DMS79 (cell line): Measurements from ENCODE around the gene ANGPTL2.

ENCODE experiments used
- DNase-seq: peaks from one replicate; lab custom pipeline; 2025; lab: John Stamatoyannopoulos, UW

Gene ANGPTL2

DNA sequence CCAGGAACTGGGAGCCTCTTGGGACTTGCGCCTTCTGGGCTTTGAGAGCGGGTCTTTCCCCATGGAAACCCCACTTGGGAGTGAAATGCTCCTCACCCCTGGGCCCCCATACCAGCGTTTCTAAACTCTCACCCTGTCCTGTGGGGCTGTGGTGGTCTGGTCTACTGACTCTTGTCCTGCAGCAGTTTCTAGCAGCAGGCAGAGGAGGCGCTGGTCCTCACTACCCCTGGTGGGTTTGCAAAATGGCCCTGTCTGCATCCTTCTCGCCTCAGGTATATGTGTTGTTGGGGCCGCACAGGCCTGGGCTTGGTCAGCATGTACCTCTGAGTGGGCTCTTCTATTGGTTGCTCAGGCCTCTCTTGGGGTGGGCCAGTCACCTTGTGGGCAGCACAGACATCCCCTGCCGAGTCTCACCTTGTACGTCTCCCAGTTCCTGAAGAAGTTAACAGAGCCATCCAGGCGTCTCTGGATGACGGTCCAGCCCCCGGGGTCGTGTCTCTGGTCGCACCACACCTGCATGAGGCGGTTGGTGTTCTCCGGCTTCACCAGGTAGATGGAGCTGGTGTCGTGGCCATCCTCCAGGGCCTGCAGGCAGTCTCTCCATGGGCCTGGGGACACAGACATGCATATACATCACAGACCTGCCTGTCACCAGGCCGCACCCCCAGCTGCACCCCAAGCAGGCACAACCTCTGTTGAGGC lies 29.0 kb downstream of the ANGPTL2 start:
- DNase-seq: no peak

- DNase-seq: no peak
Observed at GRCh38 chr9:127092041-127092608, 30.3 kb downstream of the ANGPTL2 start.

DNA sequence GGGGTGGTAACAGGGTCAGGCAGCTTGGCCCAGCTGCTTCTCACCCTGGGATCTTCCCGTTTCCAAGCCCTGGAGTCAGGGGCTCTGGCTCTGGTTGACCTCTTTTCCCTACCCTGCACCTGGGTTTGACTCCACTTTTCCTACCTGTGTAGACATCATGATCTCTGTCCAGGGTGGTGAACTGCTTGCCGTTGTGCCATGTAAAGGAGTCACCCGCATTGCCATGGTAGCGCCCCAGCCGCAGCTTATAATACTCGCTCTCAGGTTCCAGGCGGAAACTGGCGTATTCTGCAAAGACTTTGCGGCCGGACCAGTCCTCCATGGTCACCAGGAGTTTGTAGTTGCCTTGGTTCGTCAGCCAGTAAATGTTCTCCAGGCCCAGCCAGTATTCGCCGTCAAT lies 30.9 kb downstream of the ANGPTL2 start:
- DNase-seq: no peak

DNA sequence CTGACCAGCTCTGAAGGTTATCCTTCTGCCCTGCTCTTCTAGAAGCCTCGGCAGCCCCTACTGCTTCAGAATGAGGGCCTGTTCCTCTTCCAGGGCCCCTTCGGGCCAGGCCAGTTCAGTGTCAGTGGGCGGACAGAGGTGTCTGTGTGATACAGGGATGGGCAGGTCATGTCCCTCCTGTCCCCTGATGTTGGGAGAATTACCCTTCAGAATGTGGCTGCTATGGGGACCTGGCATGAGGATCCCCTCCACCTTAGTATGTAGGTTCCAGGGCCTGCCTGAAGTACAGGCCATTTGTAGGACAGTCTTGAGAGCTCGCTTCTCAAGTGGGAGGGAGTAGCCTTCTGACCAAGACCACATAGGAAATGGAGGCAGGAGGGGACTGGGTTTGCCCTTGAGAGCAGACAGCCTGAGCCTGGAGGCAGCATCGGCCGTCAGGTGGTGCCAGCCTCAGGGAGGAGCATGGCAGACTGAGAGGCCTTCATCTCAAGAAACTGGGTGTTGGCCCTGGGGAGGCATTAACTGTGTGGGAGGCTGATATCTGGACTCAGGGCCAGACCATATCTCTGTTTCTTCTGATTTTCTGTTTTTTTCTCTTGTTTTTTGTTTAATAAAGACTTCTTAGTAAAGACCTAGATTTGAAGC lies 32.0 kb downstream of the ANGPTL2 start:
- no peak for DNase-seq

DNA sequence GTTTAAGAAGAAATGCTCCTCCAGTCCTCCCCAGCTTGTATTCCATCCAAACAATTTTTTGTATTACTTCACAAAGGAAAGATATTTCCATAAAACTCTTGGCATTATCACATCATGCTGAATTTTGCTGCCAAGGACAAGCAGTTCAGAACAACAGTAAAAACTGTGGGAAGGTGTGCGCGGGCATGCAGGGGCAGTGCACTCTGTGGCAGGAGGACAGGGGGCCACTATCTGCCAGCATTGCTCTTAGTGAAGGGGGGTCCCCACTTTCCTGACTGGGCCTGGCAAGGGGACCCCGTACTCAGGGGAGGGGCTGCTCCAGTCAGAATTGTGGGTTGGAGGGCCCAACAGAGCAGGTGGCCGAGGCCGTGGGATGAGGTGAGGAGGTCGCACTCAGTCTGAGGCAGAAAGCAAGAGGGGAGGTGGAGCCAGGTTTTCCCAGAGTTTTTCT lies 32.8 kb downstream of the ANGPTL2 start:
- no peak for DNase-seq

DNA sequence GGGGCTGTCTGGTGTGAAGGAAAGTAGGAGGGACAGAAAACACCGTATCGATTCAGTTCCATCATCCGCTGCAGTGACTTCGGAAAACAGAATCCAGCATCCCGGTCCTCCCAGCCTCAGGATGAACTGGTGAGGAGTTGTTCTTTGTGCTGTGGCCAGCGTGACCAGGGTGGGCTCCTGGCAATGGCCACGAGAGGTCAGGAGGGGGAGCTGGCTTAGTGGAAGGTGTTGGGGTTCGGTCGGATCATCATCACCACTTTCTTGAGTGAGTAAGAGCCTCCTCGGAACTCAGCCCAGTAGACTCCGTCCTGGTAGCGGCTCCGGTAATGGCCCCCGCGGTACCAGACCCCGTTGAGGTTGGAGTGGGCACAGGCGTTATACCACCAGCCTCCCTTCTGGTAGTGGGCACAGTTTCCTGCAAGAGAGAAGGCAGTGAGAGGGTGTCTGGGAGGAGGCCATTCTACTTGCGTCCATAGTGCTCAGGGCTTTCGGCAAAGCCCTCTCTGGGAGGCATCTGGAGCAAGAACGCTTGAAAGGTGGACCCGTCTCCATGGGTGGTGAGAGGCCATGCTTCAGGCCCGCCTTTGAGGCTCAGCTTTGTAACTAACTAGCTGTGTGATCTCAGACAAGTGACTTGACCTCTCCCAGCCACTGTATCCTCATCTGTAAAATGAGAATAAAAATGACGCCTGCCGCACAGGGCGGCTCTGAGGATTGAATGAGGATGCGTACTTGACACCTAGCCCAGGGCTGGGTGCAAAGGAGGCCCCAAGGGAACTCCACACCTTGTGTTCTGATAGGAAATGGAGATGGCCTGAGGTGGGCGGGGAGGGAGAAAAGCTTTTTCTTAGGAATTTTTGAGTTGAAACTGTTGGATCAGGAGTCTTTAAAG lies 33.5 kb downstream of the ANGPTL2 start:
- no peak for DNase-seq

DNA sequence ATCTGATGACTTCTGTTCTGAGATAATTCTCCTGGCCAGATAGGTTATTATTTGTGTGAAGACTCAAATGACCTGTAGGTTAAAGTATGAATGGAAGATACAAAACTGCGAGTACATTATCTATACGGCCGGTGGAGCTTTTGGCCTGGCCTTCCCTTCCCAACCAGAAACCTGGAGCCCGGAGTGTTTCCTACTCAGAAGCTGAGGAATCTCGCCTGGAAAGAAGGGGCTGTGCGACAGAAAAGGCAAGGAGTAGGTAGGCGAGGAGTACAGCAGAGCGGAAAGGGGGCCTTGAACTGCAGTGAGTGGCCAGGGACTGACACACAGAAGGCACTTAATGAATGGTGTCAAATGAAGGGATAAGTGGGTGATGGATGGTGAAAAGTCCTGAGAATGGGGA lies 34.6 kb downstream of the ANGPTL2 start:
- DNase-seq: no peak

DNA sequence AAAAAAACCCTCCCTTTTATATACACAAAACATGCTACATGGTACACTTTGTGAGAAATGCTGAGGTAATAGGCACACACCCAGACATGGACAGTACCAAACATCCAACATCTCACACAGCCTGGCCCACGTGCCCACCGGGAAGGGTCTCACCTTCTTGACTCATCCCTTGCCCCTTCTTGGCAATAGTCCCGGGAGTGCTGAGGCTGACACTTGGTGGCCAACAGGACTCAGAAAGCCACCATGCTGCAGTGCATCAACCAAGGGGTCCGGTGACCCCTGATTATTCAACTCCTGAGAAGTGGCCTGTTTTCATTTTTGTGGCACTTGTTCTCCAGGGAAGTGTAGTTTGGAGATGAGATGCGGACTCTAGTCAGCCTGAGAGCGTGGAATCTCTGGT lies 35.0 kb downstream of the ANGPTL2 start:
- DNase-seq: no peak

DNA sequence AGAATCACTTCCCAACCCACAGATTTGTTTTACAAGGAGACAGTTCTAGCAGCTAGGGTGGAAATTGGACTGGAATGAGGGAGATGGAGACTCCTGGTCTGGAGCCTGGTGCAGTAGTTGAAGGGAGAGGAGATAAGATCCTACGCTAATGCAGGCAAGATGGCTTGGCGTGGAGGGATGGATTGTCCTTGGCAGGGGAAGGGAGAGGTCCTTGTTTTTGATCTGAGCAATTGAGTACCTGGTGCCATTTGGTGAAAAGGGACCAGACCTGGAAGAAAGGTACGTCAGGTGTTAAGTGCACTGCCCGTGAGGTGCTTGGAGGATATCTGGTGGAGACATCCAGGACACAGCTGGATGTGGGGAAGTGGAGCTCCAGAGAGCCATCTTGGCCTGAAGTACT lies 35.7 kb downstream of the ANGPTL2 start:
- no peak for DNase-seq

GRCh38 chr9:127085186-127085585 lies 37.2 kb downstream of the ANGPTL2 start:
- DNase-seq: no peak

DNA sequence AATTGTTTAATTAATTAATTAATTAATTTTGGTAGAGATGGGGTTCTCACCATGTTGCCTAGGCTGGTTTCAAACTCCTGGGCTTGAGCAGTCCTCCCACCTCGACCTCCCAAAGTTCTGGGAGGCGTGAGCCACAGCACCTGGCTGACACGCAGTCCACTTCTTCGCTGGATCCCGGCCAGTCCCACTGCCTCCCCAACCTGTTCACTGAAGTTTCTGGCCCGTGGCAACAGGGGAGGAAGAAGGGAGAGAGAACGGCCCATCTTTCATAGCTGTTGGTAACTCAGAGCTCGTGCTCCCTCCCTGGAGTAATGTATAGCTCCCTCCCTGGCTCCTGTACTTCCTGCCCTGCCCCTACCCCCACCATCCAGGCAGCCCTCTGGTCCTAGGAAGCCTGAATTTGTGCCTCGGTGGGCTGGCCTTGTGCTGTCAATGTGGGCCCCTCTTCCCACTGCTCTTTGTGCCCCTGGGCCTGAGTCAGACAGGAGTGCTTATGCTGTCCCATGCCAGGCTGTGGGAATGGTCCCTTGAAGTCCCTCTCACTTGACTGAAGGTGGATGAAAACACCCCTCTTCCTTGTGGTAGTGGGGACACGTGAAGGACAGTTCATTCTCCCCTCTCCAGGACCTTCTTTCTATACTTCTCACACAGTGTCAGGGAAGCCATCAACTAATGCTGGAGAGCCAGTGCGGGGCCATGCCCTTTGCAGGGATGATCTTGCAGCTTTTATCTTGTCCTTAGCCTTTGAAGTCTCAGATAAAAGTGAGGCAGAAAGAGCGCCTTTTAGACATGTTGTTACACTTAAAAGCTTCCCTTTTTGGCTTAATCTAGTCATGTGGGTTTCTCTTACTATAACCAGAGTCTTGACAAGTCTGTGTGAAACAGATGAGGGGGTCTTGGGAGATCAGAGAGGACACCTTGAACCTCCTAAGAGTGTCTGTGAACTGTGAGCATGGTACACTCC lies 38.1 kb downstream of the ANGPTL2 start:
- no peak for DNase-seq

DNA sequence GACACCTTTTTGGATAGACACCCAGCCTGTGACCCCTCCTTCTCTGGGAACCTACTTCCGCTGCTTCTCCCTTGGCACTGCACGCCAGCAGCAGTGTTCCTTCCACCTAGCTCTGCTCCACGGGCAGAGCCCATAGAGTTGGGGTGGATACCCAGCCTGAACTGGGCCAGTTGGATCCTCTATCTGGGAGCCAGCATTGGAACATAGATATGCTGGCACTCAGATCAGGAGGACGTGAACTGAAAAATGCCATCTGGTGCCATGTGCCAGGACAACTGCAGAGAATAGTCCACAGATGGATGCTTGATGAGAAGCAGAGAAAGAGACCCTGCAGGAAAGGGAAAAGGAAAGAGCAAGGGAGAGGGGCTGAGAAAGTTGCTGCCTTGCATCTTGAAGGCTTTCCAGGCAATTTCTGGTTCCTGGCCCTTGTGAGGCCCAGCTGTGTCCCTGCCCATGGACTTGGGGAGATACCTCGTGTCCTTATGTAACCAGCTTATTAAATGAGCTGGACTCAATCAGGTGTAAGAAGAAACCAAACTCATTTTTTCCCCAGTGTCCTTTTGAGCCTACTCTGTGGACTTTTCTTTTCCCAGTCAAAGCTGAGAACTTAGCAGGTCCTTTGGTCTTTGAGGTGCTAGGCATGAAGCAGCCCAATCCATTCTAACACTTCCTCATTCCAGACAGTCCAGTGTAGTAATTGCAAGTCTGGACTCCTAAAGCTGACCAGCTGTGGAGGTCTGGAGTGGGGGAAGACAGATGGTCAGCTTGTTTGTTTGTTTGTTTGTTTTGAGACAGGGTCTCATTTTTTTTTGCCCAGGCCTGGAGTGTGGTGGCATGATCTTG lies 39.1 kb downstream of the ANGPTL2 start:
- DNase-seq: no peak

GRCh38 chr9:127081250-127082185 lies 40.9 kb downstream of the ANGPTL2 start:
- no peak for DNase-seq

DNA sequence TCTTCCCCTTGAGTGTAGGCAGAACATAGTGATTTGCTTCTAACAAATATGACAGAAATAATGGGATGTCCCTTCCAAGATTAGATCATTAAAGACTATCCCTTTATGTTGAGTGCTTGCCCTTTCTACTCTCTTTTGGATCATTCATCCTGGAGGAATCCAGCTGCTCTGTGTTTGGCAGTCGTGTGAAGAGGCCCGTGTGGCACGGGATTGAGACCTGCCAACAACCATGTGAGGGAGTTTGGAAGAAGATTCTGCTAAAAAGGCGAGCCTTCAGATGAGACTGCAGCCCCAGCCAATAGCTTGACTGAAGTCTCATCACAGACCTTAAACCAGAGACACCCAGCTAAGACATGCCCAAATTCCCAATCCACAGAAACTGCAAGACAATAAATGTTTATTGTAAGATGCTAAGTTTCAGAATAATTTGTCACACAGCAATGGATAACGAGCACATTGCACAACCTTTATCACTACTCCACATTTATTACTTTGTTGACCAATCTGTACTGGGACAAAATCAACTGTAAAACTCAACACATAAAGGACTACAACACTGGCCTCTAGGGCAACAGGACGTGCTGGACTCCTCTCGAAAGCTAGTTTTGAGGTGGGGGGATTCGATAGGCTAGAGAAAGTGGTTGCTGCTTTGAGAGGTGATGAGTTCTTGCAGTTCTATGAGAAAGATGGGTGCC lies 42.8 kb downstream of the ANGPTL2 start:
- DNase-seq: no peak

- no peak for DNase-seq
Observed at GRCh38 chr9:127078988-127079387, 43.4 kb downstream of the ANGPTL2 start.

DNA sequence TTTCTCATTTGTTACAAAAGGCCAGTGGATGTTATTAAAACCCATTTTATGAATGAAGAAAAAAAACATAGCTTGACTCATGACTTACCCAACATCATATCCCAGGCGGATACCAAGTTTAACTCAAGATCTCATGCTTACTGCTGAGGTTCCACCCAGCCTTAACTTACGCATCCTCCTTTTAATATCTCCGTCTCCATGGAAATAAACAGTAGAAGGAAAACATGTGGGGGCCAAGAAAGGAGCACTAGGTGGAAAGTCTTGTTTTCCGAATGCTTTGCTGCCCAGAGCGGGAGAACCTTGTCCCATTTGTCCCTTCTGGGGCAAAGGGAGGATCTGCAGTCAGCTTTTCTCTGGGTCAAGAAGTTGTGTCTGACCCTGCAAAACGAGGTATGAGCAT lies 44.1 kb downstream of the ANGPTL2 start:
- DNase-seq: no peak

GRCh38 chr9:127077644-127077946 lies 44.8 kb downstream of the ANGPTL2 start:
- DNase-seq: no peak

DNA sequence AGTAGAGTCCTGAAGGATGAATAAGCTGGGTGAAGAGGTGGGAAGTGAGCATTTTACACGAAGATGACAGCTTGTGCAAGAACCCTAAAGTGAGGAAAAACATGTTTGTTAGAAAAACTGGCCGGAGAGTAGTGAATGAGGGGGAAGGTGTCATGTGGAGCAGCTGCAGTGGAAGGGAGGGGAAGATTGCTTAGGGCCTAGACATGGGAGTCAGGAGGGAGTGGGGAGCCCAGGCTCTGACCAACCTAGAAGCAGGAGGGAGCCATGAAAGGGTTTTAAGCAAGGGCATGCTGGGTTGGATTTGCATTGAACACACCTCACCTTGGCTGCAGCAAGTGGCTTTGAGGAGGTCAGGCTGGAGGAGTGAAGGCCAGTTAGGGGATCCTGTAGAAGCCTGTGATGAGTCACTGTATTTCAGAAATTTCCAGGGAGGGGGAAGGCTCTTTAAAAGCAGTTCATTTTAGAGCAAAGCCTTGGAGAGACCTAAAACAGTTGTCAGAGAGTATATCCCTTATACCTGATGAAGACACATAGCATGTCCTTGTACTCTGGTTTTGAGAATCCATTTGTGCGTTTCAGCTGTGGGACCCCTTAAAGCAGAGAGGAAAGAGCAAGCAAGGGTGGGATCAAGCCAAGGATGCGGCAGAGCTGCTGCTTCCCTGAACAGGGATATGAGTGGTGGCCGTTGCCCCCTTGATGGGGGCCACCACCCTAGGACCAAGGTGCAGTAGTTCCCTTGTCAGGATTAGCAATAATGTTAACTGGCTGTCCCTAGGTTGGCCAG lies 45.4 kb downstream of the ANGPTL2 start:
- DNase-seq: no peak
